SU-DHL-6 (cell line): Measurements from ENCODE around the gene DDX10.

Source experiments
- CTCF ChIP-seq: fragments of 200-600 bp; sonication (generic); IDR thresholded peaks from one replicate; pipeline ENCODE4 v1.5.1; 2017; ENCODE audit warnings: antibody characterized with exemption, mild to moderate bottlenecking, low read length, moderate library complexity; ENCODE audit not compliant: insufficient read depth, poor library complexity, severe bottlenecking
- EZH2phosphoT487 ChIP-seq: fragments of 200-600 bp; sonication (generic), shearing (Covaris generic); conservative IDR thresholded peaks from 2 replicates; pipeline ENCODE4 v1.6.1; 2018; ENCODE audit warnings: mild to moderate bottlenecking, antibody characterized with exemption, low read length, moderate library complexity, mixed read lengths

- TF ChIP-seq CTCF (no peak), EZH2phosphoT487 (no peak)
Measured at GRCh38 chr11:108959874-108960273, 295.0 kb downstream of the DDX10 start.
